HG03457 (cell line): ENCODE data around the gene GPR137C.

ENCODE experiments used
- ATAC-seq: cut with Tn5 transposase; IDR thresholded peaks from one replicate; pipeline ENCODE4 v1.9.1; 2021; ENCODE audit warnings: moderate number of reproducible peaks; ENCODE audit not compliant: unreplicated experiment

Gene GPR137C

GRCh38 chr14:52661314-52661713 is 108.7 kb downstream of the GPR137C start:
- no peak for ATAC-seq

- no peak for ATAC-seq
These were observed 111.2 kb downstream of the GPR137C start for GRCh38 chr14:52663850-52664249.

GRCh38 chr14:52678591-52678990 is 126.0 kb downstream of the GPR137C start:
- no peak for ATAC-seq

GRCh38 chr14:52683985-52684520 is 131.4 kb downstream of the GPR137C start:
- no peak for ATAC-seq

- ATAC-seq = no peak
These were observed 133.5 kb downstream of the GPR137C start for GRCh38 chr14:52686176-52686575.
